ENCODE measurements around the gene CAPN9. TPM values are rescaled to one million over a fixed set of nuclear protein-coding genes. Genes with fewer than 3 reads are reported as not detected.
A peak's percentile ranks its signal among the peaks of the same experiment; 100 is the strongest.

The CAPN9 gene
- total RNA-seq, 1 experiment from 2014 or later, result 0.39 TPM

DNA sequence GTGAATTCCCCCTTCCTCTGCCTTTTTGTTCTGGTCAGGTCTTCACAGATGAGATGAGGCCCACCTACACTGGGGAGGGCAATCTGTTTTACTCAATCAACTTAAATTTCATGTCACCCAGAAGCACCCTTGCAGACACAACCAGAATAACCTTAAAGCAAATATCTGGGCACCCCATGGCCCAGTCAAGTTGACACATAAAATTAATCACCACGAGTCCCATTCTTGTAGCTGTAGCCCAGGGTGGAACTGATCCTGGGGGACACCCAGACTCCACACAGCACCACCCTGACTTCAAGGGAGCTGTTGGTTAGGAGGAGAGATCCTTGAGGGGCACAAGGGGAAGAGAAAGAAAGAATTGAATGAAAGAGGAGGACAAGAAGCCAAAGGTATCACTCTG, 23.1 kb downstream of the CAPN9 start:
- H3K9me3 Mint-ChIP-seq (ENCODE audit: unreplicated experiment), result no peaks in the 10 kb centered on the region
- intact Hi-C loops (cut with micrococcal nuclease; ENCODE audit: unreplicated experiment), result no loop called here

GRCh38 chr1:230771773-230772354, 24.7 kb downstream of the CAPN9 start:
- no TSS peak for BruUV-seq (replicated peaks)
- peaks cover 13% of the 10 kb centered on the region for H3K4me1 ChIP-seq
- H3K27me3 ChIP-seq (replicated peaks; ENCODE audit: control insufficient read depth, insufficient read depth, low read length), result no peaks in the 10 kb centered on the region
- no peak overlapping the region for H3K4me3 Mint-ChIP-seq (ENCODE audit: unreplicated experiment)
- H3K4me3 ChIP-seq (ENCODE audit: low read depth, low read length), result no peak overlapping the region
- TF ChIP-seq, protein P1, sequence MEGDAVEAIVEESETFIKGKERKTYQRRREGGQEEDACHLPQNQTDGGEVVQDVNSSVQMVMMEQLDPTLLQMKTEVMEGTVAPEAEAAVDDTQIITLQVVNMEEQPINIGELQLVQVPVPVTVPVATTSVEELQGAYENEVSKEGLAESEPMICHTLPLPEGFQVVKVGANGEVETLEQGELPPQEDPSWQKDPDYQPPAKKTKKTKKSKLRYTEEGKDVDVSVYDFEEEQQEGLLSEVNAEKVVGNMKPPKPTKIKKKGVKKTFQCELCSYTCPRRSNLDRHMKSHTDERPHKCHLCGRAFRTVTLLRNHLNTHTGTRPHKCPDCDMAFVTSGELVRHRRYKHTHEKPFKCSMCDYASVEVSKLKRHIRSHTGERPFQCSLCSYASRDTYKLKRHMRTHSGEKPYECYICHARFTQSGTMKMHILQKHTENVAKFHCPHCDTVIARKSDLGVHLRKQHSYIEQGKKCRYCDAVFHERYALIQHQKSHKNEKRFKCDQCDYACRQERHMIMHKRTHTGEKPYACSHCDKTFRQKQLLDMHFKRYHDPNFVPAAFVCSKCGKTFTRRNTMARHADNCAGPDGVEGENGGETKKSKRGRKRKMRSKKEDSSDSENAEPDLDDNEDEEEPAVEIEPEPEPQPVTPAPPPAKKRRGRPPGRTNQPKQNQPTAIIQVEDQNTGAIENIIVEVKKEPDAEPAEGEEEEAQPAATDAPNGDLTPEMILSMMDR (IDR thresholded peaks at IDR 0.05; ENCODE audit: insufficient read depth in 1 of 2, low read depth in 1 of 2, low read length in 1 of 2, severe bottlenecking in 1 of 2, unreplicated experiment in 1 of 2), result no peak
- no peak overlapping the region for H3K27ac Mint-ChIP-seq (ENCODE audit: unreplicated experiment)
- peaks cover 7% of the 10 kb centered on the region for H3K4me1 Mint-ChIP-seq (ENCODE audit: low read depth, unreplicated experiment)
- no peak for DNase-seq
- POLR2A ChIA-PET, result no interaction called here
- intact Hi-C loops (cut with micrococcal nuclease; ENCODE audit: unreplicated experiment), result no loop called here
- H3K9me3 Mint-ChIP-seq (ENCODE audit: unreplicated experiment), result no peaks in the 10 kb centered on the region
- H3K9me3 ChIP-seq, result no peaks in the 10 kb centered on the region
- CTCF ChIA-PET, result interaction anchor here (0.6 to 2.3 kb wide), 5 partner anchors 19 to 129 kb away, joined by 3 to 25 read pairs (median 19); partner anchors contain the start of gene COG2
- no peaks in the 10 kb centered on the region for H3K36me3 Mint-ChIP-seq (ENCODE audit: insufficient read depth, unreplicated experiment)
- no peaks in the 10 kb centered on the region for H3K36me3 ChIP-seq (ENCODE audit: control insufficient read depth, insufficient read depth, low read length)
- H3K27me3 Mint-ChIP-seq (ENCODE audit: insufficient read depth, unreplicated experiment), result no peaks in the 10 kb centered on the region

More for the DNA sequence above, 23.1 kb downstream of the CAPN9 start:
- CTCF ChIA-PET, result no interaction called here
- Mint-ChIP-seq H3K27ac (ENCODE audit: unreplicated experiment) (no peak overlapping the region), H3K27me3 (ENCODE audit: insufficient read depth, unreplicated experiment) (no peaks in the 10 kb centered on the region), H3K4me1 (ENCODE audit: low read depth, unreplicated experiment) (peaks cover 7% of the 10 kb centered on the region), H3K4me3 (ENCODE audit: unreplicated experiment) (no peak overlapping the region), H3K36me3 (ENCODE audit: insufficient read depth, unreplicated experiment) (no peaks in the 10 kb centered on the region)
- H3K4me1 ChIP-seq, result peaks cover 13% of the 10 kb centered on the region
- TF ChIP-seq, protein P1 (IDR thresholded peaks at IDR 0.05; ENCODE audit: insufficient read depth in 1 of 2, low read depth in 1 of 2, low read length in 1 of 2, severe bottlenecking in 1 of 2, unreplicated experiment in 1 of 2), result no peak
- POLR2A ChIA-PET, result no interaction called here
- no peak overlapping the region for H3K4me3 ChIP-seq (ENCODE audit: low read depth, low read length)
- DNase-seq, result no peak
- H3K36me3 ChIP-seq (ENCODE audit: control insufficient read depth, insufficient read depth, low read length), result no peaks in the 10 kb centered on the region
- BruUV-seq (replicated peaks), result no TSS peak
- no peaks in the 10 kb centered on the region for H3K9me3 ChIP-seq
- no peaks in the 10 kb centered on the region for H3K27me3 ChIP-seq (replicated peaks; ENCODE audit: control insufficient read depth, insufficient read depth, low read length)

DNA sequence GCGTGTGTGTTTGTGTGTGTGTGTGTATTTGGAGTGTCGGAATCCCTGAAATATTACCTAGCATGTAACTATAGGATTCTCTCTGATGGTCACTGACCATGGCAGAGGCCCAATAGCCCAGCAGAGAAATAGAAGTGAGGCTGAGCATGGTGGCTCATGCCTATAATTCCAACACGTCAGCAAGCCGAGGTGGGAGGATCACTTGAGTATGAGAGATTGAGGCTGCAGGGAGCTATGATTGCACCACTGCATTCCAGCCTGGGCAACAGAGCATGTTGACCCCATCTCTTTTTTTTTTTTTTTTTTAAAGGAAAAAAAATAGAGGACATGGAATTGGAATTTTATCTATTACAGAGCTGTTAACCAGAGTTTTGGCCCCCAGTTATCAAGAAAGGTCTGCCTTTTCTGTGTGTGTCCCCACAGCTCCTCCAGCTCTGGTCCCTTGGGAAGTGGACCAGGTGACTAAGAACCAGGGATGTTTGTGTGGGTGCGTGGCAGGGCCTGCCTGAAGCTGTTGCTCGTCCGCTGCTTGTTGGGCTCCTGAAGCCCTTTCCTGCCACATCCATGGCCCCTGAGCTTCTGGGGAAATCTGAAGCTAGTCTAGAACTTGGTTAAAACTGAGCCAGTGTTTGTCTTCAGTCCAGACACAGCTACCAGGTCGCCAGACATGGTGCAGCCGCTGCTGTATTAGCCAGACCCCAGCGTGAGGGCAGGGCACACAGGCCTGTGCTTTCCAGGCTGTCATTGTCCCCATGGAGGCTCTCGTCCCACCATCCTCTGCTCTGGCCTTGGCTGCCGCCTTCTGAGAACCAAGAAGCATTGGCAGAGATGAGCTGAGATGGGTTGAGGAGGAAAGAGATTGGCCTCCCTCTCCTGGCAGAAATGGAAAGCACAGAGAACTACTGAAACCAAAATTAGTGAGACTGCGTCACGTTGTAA, 25.5 kb downstream of the CAPN9 start:
- H3K27ac Mint-ChIP-seq (ENCODE audit: unreplicated experiment), result no peak overlapping the region
- BruUV-seq (replicated peaks), result no TSS peak
- ChIA-PET CTCF (interaction anchor here (0.6 to 2.3 kb wide), 15 partner anchors 9 to 166 kb away, joined by 3 to 25 read pairs (median 5); partner anchors contain the start of gene COG2), POLR2A (interaction anchor here (0.9 kb wide), 1 partner anchor 28 kb away, joined by 3 read pairs; no protein-coding TSS in a partner anchor)
- intact Hi-C loops (cut with micrococcal nuclease; ENCODE audit: unreplicated experiment), result loop anchor here (1.0 kb wide), 4 partner anchors 28 to 140 kb away; partner anchors contain the start of gene AGT
- Histone ChIP-seq H3K4me3 (ENCODE audit: low read depth, low read length) (no peak overlapping the region), H3K27me3 (replicated peaks; ENCODE audit: control insufficient read depth, insufficient read depth, low read length) (no peaks in the 10 kb centered on the region), H3K36me3 (ENCODE audit: control insufficient read depth, insufficient read depth, low read length) (no peaks in the 10 kb centered on the region), H3K9me3 (no peaks in the 10 kb centered on the region), H3K4me1 (peaks cover 13% of the 10 kb centered on the region)
- H3K27me3 Mint-ChIP-seq (ENCODE audit: insufficient read depth, unreplicated experiment), result no peaks in the 10 kb centered on the region
- no peak overlapping the region for H3K4me3 Mint-ChIP-seq (ENCODE audit: unreplicated experiment)
- H3K36me3 Mint-ChIP-seq (ENCODE audit: insufficient read depth, unreplicated experiment), result no peaks in the 10 kb centered on the region
- DNase-seq, result peak; percentile 58 to 70
- TF ChIP-seq, protein P1 (IDR thresholded peaks at IDR 0.05; ENCODE audit: insufficient read depth in 1 of 2, low read depth in 1 of 2, low read length in 1 of 2, severe bottlenecking in 1 of 2, unreplicated experiment in 1 of 2), result peak; percentile 47 to 76
- peaks cover 7% of the 10 kb centered on the region for H3K4me1 Mint-ChIP-seq (ENCODE audit: low read depth, unreplicated experiment)
- no peaks in the 10 kb centered on the region for H3K9me3 Mint-ChIP-seq (ENCODE audit: unreplicated experiment)
